Stimulated activated naive CD4-positive, alpha-beta T cell (primary cell): ENCODE data around the gene SEPHS2.
"Not testable (repeated sequence)": the region's sequence is repeated elsewhere in the genome, so short reads cannot be mapped to it uniquely, and the experiment has no call there.

Experiments
- DNase-seq, 6 experiments: peaks; one replicate each; lab custom pipeline; 2025; lab: John Stamatoyannopoulos, UW

SEPHS2 gene

GRCh38 chr16:30398661-30399434 lies 46.8 kb downstream of the SEPHS2 start:
- DNase-seq = no peak

DNA sequence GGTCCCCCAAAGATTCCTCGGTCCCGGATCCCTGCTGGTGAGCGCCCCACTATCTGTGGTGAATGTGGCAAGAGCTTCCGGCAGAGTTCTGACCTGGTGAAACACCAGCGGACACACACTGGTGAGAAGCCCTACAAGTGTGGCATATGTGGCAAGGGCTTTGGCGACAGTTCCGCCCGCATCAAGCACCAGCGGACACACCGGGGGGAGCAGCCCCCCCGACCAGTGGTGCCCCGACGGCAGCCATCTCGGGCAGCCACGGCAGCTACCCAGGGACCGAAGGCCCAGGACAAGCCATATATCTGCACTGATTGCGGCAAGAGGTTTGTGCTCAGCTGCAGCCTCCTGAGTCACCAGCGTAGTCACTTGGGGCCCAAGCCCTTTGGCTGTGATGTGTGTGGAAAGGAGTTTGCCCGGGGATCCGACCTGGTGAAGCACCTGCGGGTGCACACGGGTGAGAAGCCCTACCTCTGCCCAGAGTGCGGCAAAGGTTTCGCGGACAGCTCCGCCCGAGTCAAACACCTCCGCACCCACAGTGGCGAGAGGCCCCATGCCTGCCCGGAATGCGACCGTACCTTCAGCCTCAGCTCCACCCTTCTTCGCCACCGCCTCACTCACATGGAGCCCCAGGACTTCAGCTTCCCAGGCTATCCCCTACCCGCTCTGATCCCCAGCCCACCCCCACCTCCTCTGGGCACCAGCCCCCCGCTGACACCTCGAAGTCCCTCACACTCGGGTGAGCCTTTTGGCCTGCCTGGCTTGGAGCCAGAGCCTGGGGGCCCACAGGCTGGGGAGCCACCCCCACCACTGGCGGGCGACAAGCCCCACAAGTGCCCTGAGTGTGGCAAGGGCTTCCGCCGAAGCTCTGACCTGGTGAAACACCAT lies 47.7 kb downstream of the SEPHS2 start:
- DNase-seq = no peak

GRCh38 chr16:30397056-30397455 lies 48.6 kb downstream of the SEPHS2 start:
- DNase-seq = no peak

- not testable (repeated sequence) for DNase-seq
These were observed 49.0 kb downstream of the SEPHS2 start for GRCh38 chr16:30396627-30397026.

DNA sequence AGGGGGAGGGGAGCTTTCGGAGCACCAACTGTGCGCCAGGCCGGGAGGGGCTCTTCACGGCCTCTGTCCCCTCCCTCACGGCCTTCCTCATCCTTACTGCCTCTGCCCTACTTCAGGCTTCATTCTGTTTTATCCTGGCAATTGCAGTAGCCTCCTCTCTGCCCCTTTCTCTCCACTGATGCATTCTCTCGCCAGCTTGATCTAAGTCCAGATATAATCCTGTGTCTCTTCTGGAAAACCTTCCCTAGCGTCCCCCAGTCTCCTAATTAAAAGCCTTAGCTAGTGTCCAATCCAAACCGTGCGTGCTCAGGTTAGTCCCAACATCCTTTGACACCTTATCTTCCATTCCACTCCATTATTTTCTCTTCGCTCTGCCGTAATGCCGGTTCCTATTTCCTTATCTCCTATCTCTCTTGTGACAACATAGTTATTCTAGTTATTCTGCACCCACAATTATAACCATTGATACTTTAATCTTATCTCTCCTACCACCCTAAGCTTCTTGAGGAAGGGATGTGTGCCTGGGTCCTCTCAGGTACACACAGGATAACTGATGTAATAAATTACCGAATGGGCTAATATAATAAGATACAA lies 49.6 kb downstream of the SEPHS2 start:
- DNase-seq = no peak

GRCh38 chr16:30395155-30395991 lies 50.3 kb downstream of the SEPHS2 start, which contains the start of gene ZNF48:
Gene ZNF48, plus strand, starts transcription at chr16:30395420. Its CDS starts 375 bp downstream, at chr16:30395795.
- peak in 5 of 6 experiments; percentile 20 to 56 (median 39) for DNase-seq

DNA sequence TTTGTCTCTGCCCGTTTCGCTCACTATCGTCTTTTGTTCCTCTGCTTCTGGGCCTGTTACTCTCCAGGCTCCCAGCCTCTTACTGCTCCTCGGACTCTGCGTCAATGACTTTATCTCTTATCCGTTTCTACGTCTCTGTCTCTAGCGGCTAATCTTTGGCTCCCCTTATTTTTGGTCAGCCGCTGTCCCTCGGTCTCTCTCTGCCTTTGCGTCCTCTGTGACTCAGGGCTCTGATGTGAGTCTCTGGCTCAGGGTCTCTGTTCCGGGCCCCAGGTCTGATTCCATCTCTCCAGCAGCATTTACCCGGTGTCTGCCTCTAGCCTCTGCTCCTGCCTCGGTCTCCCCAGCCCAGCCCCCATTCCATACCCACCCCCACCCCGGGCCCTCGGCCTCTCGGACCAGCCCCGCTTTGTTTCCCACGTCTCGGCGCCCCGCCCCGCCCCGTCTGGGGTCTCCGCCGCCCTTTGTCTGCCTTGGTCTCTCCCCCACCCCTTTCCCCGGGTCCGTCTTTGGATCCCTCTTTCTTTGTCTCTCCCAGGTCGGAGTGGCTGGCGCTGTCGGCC lies 51.0 kb downstream of the SEPHS2 start:
- DNase-seq = peak in 1 of 6 experiments; percentile 10
